ENCODE results near the gene F7.

F7 gene

GRCh38 chr13:113119822-113120189 lies 14.2 kb downstream of the F7 start:
- DNase-seq: no peak

DNA sequence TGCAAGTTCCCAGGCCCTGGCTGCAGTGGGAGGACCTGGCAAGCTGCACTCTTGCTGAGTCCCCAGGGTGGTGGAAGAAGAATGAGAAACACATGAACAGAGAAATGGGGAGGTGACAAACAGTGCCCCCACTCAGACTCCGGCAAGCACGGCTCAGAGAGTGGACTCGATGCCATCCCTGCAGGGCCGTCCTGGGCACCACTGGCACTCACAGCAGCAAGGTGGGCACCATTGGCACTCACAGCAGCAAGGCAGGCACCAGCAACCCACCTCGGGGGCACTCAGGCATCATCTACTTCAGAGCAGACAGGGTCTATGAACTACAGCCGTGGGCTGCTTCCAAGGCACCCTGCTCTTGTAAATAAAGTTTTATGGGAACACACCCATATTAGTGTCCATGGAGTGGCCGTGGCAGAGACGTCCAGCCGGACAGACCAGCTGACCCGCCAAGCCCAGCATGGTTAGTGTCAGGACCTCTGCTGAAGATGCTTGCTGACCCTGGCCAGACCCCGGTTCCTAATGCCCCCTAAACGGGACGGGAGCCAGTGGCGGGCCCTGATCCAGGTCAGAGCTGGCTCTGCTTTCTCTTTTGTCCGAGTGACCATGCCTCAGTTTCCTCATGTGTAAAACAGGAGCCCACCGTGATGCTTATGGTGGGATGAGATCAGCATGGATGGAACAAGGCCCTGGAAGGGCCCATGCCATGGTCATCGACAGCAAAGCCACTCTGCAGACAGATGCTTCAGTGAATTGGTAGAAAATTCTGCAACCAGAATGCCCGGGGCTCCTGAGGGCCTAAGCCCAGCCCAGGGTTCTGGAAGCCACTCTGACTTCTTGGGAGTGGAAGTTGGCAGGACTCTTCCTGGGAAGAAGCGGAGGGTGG lies 14.9 kb downstream of the F7 start:
- no peak for DNase-seq

- DNase-seq: no peak
Measured at GRCh38 chr13:113121183-113121927, 15.8 kb downstream of the F7 start.

DNA sequence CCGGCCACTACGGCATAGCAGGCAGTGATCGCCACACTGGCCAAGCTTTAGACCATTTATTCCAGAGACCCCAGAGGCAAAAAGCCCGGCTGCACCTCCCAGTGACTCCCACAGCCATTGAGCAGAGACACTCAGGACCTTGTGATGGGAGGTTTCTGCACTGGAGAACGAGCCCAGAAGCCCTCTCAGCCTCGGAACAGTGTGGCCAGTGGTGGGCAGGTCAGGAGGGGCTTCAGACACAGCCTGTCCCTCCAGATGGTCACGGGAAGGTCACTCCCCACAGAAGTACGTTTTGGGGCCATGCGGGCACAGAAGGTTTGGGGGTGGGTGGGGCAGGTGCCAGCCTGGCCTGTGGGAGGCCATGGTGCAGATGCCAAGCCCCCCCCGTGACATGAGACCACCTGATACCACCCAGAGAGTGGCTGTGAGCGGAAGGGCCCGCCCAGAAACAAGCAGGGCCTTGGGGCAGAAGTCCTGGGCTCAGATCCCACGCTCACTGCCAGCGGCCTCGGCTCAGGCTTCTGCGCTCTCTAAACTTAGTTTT lies 16.4 kb downstream of the F7 start:
- DNase-seq: no peak

DNA sequence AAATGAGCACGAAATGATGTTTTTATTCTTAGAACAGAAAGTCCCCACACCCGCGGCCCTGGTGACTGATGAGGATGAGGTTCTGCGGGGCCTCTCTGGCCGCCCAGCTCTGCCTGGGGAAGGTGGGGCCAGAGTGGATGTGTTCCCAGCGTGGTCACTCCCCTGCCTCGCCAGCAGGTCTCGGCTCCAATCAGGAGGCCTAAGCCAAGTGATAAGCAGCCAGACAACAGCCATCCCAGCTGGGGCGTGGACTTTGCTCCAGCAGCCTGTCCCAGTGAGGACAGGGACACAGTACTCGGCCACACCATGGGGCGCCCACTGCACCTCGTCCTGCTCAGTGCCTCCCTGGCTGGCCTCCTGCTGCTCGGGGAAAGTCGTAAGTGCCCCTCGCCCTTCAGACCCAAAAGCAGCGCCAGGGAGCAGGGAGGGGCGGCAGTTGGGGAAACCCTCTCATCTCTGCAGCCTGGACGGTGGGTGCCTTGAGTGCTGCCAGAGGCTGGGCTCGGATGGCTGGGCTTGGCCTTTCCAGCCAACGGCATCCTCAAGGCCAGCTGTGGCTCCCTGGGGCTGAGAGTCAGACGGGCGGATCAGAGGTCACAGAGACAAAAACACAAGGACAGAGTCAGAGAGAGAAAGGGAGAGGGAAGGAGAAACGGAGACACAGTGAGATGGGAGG lies 17.1 kb downstream of the F7 start, which contains the start of gene F10:
Gene F10 (plus strand): TSS at position 250 of the 676 bp plus-strand sequence. CDS start 57 bp downstream, at position 307.
- no peak for DNase-seq

DNA sequence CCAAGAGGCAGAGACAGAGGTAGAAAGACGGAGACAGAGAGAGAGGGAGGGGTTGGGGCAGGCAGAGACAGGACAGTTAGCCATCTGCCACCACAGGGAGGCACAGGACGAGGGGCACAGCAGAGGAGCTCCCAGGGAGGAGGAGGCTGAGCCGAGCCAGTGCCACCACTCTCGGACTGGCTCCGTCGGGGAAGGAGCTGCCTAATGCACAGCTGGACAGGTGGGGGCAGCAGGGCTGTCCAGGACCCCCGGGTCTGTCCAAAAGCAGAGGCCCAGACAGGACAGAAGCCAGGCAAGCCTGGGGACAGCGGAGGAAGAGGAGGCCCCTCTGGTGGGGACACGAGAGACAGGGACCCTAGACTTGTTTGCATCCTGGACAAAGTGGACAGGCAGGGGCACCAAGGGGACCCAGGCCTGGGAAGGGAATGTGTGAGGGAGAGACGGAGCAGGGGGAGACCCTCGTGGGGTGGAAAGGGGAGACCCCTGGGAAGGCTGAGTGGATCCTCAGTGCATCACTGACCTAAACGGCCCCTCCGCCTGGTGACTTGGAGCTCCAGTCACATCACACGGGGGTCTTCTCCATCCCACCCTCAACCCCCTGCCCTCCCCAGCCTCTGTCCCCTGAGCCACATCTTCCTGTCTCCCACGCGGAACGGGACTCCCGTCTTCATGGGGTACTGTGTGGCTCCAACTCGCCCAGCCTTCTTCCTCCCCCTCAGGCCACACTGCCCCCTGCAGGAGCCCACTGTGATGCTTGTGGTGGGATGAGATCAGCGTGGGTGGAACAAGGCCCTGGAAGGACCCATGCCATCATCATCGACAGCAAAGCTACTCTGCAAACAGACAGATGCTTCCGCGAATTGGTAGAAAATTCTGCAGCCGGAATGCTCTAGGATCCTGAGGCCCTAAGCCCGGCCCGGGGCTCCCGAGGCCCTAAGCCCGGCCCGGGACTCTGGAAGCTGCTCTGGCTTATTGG lies 17.9 kb downstream of the F7 start:
- DNase-seq: no peak

DNA sequence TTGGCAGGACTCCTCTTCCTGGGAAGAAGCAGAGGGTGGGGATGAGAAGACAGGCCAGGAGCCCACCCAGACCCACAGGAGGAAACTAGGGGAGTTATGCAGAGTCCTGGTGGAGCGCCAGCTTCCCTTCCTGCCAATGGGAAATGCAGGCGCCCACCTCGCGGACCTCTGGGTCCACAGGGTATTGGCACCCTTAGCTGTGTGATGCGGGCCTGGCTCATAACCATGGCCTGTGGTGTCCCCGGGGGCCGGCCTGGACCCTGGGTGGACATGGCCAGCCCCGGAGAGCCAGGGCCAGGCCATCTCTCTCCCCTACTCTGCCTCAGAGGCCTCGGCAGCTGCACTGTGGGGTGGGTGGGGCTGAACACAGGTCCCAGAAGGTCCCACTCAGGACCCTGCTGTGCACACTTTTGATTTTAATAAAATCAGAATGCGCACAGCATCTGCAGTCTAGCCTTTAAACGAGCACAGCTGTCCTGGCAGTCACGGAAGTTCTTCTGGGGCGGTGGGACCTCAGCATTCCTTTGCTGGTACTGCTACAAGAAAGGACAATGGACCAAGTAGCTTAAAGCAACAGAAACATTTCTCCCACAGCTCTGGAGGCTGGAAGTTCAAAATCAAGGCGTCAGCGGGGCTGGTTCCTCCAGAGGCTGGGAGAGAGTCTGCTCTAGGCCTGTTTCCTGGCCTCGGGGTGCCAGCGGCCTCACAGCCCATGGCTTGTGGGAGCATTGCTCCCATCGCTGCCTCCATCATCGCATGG lies 18.8 kb downstream of the F7 start:
- DNase-seq: no peak

GRCh38 chr13:113125506-113126264 lies 20.1 kb downstream of the F7 start:
- DNase-seq: no peak

- no peak for DNase-seq
Measured at GRCh38 chr13:113126265-113127150, 20.9 kb downstream of the F7 start.

- no peak for DNase-seq
Measured at GRCh38 chr13:113129480-113129879, 23.9 kb downstream of the F7 start.

DNA sequence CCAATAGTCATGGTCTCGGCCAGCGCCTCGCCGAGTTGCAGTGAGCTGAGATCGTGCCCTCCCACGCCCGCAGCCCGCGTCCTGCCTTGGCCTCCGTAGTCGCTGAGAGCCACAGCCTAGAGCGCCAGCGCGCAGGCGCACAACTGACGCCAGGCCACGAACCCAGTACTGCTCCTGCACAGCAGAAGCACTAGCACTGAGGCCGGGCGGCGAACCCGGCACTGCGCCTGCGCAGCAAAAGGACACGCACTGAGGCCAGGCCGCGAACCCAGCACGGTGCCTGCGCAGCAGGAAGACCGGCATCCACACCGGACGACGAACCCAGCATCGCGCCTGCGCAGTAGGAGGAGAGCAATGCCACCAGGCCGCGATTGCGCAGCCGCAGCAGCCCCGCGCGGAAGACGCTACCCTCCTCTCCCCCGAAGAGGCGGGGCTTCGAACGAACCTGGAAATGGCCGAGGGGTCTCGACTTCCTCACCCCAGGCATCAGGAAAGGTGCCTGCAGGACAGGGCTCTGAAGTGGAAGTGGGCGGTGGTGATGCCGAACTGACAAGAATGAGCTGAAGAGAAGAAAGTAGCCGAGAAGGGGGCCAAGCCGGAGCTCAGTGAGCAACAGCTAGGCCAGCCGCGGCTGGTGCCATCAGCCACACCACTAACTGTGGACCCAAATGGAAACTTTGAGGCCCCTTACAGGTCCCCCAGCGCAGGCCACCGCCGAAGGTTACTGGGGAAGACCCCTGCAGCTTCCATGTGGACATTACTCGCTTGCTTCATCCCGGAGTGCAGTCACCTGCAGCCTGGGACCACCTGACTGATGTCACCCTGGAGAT lies 24.5 kb downstream of the F7 start:
- peak in 1 of 14 donors; percentile 29 for DNase-seq

GRCh38 chr13:113135281-113135760 lies 29.7 kb downstream of the F7 start:
- no peak for DNase-seq

- DNase-seq: no peak
Measured at GRCh38 chr13:113137691-113138298, 32.2 kb downstream of the F7 start.

GRCh38 chr13:113138792-113139551 lies 33.4 kb downstream of the F7 start:
- no peak for DNase-seq

DNA sequence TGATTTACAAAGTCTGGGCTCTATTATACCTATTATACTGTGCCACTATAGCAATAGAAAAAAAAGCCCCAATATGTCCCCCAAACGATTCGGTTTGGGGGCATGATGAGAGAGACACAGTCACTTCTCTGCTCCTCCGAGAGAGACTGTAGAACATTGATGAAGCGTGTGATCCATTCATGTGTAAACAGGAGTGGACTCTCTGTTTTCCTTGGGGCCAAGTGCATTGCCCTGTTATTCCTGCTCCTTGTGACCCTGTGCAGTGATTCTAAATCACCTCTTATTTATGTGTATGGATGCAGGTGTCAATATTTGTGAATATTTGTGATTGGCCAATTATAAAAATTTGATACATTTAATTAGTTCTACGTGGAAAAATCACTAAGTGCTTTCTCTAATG lies 34.0 kb downstream of the F7 start:
- no peak for DNase-seq

Data from C1 segment of cervical spinal cord (tissue), 14 donors.